ENCODE measurements around the gene PFN2. TPM values are rescaled to one million over a fixed set of nuclear protein-coding genes. Genes with fewer than 3 reads are reported as not detected.

Gene PFN2
- polyA plus RNA-seq, 3 donors, result not detected

GRCh38 chr3:149936812-149937230, 33.9 kb downstream of the PFN2 start:
- no peak overlapping the region for H3K9ac ChIP-seq (ENCODE audit: insufficient read depth, low read length, poor library complexity, severe bottlenecking)
- H3K4me3 Mint-ChIP-seq, result no peak overlapping the region
- peak overlapping the region in 1 of 2 donors; percentile 27 for H3K27ac ChIP-seq (ENCODE audit: low read depth in 1 of 2, low read length in 2 of 2)
- no peak overlapping the region for H2AFZ ChIP-seq (ENCODE audit: insufficient read depth, low read depth, low read length, poor library complexity, severe bottlenecking)
- DNase-seq, result peak in 2 of 3 donors; percentile 3 to 7
- peaks cover 25% of the 10 kb centered on the region for H3K79me2 ChIP-seq (ENCODE audit: insufficient read depth, low read length)
- no peaks in the 10 kb centered on the region for H3K27me3 Mint-ChIP-seq (ENCODE audit: low read depth in 3 of 3)
- TF ChIP-seq, protein P1, sequence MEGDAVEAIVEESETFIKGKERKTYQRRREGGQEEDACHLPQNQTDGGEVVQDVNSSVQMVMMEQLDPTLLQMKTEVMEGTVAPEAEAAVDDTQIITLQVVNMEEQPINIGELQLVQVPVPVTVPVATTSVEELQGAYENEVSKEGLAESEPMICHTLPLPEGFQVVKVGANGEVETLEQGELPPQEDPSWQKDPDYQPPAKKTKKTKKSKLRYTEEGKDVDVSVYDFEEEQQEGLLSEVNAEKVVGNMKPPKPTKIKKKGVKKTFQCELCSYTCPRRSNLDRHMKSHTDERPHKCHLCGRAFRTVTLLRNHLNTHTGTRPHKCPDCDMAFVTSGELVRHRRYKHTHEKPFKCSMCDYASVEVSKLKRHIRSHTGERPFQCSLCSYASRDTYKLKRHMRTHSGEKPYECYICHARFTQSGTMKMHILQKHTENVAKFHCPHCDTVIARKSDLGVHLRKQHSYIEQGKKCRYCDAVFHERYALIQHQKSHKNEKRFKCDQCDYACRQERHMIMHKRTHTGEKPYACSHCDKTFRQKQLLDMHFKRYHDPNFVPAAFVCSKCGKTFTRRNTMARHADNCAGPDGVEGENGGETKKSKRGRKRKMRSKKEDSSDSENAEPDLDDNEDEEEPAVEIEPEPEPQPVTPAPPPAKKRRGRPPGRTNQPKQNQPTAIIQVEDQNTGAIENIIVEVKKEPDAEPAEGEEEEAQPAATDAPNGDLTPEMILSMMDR (IDR thresholded peaks at IDR 0.05), result peak; percentile 50
- H3K4me2 ChIP-seq (replicated peaks; ENCODE audit: extremely low read depth, low read length, poor library complexity, severe bottlenecking), result no peak overlapping the region
- no peaks in the 10 kb centered on the region for H3K27me3 ChIP-seq (ENCODE audit: control insufficient read depth in 2 of 2, insufficient read depth in 2 of 2, low read length in 2 of 2)
- WGBS (ENCODE audit: insufficient coverage), result 96% methylated on average over 6 of the region's 7 CpGs
- H3K4me1 Mint-ChIP-seq, result peaks cover 18% of the 10 kb centered on the region
- peaks cover 59 to 74% of the 10 kb centered on the region in 2 donors for H3K36me3 Mint-ChIP-seq
- H3K9me3 Mint-ChIP-seq, result peaks cover 0 to 1% (median 0%) of the 10 kb centered on the region in 7 donors
- H3K9me3 ChIP-seq (replicated peaks in 1 of 2; ENCODE audit: control insufficient read depth in 1 of 2, insufficient read depth in 1 of 2, low read length in 2 of 2), result peaks cover 0 to 2% of the 10 kb centered on the region in 2 donors
- intact Hi-C loops (cut with micrococcal nuclease), result no loop called here
- H3K4me3 ChIP-seq (replicated peaks in 1 of 3; ENCODE audit: low read depth in 2 of 3, low read length in 3 of 3), result no peak overlapping the region
- H3K27ac Mint-ChIP-seq, result peak overlapping the region in 1 of 7 donors; percentile 23
- H4K20me1 ChIP-seq (ENCODE audit: insufficient read depth, low read length), result peaks cover 98% of the 10 kb centered on the region
- H3K36me3 ChIP-seq (replicated peaks in 1 of 2; ENCODE audit: control insufficient read depth in 1 of 2, insufficient read depth in 2 of 2, low read length in 2 of 2), result peaks cover 19 to 66% of the 10 kb centered on the region in 2 donors
- peaks cover 5 to 8% of the 10 kb centered on the region in 2 donors for H3K4me1 ChIP-seq (ENCODE audit: control insufficient read depth in 1 of 2, insufficient read depth in 2 of 2, low read length in 2 of 2)

DNA sequence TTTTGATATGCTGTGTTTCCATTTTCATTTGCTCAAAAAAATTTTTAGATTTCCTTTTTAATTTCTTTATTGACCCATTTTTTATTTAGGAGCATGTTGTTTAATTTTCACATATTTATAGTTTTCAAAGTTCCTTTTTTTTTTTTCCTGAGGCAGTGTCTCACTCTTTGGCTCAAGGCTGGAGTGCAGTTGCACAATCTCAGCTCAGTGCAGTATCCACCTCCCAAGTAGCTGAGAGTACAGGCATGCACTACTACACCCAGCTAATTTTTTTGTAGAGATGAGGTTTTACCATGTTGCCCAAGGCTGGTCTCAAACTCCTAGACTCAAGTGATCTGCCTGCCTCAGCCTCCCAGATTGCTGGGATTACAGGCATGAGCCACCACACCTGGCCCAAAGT, 36.2 kb downstream of the PFN2 start:
- H3K27ac ChIP-seq (ENCODE audit: low read depth in 1 of 2, low read length in 2 of 2), result no peak overlapping the region
- H3K79me2 ChIP-seq (ENCODE audit: insufficient read depth, low read length), result peaks cover 46% of the 10 kb centered on the region
- H3K9me3 ChIP-seq (replicated peaks in 1 of 2; ENCODE audit: control insufficient read depth in 1 of 2, insufficient read depth in 1 of 2, low read length in 2 of 2), result peaks cover 0 to 2% of the 10 kb centered on the region in 2 donors
- Mint-ChIP-seq H3K4me1 (peaks cover 18% of the 10 kb centered on the region), H3K36me3 (peaks cover 55 to 75% of the 10 kb centered on the region in 2 donors), H3K4me3 (no peak overlapping the region), H3K9me3 (peaks cover 0 to 1% (median 0%) of the 10 kb centered on the region in 7 donors), H3K27me3 (ENCODE audit: low read depth in 3 of 3) (peaks cover 0 to 2% (median 0%) of the 10 kb centered on the region in 3 donors), H3K27ac (peak overlapping the region in 3 of 7 donors; percentile 30 to 43 (median 38))
- DNase-seq, result peak in 2 of 3 donors; percentile 2 to 5
- H3K27me3 ChIP-seq (ENCODE audit: control insufficient read depth in 2 of 2, insufficient read depth in 2 of 2, low read length in 2 of 2), result no peaks in the 10 kb centered on the region
- H2AFZ ChIP-seq (ENCODE audit: insufficient read depth, low read depth, low read length, poor library complexity, severe bottlenecking), result no peak overlapping the region
- peaks cover 16 to 71% of the 10 kb centered on the region in 2 donors for H3K36me3 ChIP-seq (replicated peaks in 1 of 2; ENCODE audit: control insufficient read depth in 1 of 2, insufficient read depth in 2 of 2, low read length in 2 of 2)
- intact Hi-C loops (cut with micrococcal nuclease), result no loop called here
- peaks cover 5 to 8% of the 10 kb centered on the region in 2 donors for H3K4me1 ChIP-seq (ENCODE audit: control insufficient read depth in 1 of 2, insufficient read depth in 2 of 2, low read length in 2 of 2)
- no peak overlapping the region for H3K4me3 ChIP-seq (replicated peaks in 1 of 3; ENCODE audit: low read depth in 2 of 3, low read length in 3 of 3)
- TF ChIP-seq, protein P1 (IDR thresholded peaks at IDR 0.05), result no peak
- H4K20me1 ChIP-seq (ENCODE audit: insufficient read depth, low read length), result peaks cover 100% of the 10 kb centered on the region
- H3K9ac ChIP-seq (ENCODE audit: insufficient read depth, low read length, poor library complexity, severe bottlenecking), result no peak overlapping the region
- no peak overlapping the region for H3K4me2 ChIP-seq (replicated peaks; ENCODE audit: extremely low read depth, low read length, poor library complexity, severe bottlenecking)
